Upper lobe of left lung (tissue), 6 donors: Measurements from ENCODE around the gene RIOK3. TPM values are rescaled to one million over a fixed set of nuclear protein-coding genes. Genes with fewer than 3 reads are reported as not detected.

Source experiments
- ATAC-seq, 2 donors: fragments of 200-7000 bp; cut with Tn5 transposase; one replicate each; pipeline ENCODE4 v1.9.1; 2022; ENCODE audit warnings: mild to moderate bottlenecking in 2 of 2, moderate library complexity in 2 of 2; ENCODE audit not compliant: low FRiP score in 2 of 2
- DNase-seq, 2 donors: peaks; one replicate each; pipeline ENCODE4 v3.0.0-alpha.2; 2019 to 2020
- H3K27ac ChIP-seq, 4 donors: fragments of 200-600 bp; sonication (generic); one replicate each; pipeline ENCODE4 v1.5.1; 2016 to 2019
- H3K27me3 ChIP-seq, 4 donors: fragments of 200-600 bp; sonication (generic); one replicate each; pipeline ENCODE4 v1.5.1; 2017 to 2019
- H3K36me3 ChIP-seq, 4 donors: fragments of 200-600 bp; sonication (generic); one replicate each; pipeline ENCODE4 v1.5.1; 2016 to 2019
- H3K4me1 ChIP-seq, 4 donors: fragments of 200-600 bp; sonication (generic); one replicate each; pipeline ENCODE4 v1.5.1; 2018 to 2019
- H3K4me3 ChIP-seq, 4 donors: fragments of 200-600 bp; sonication (generic); one replicate each; pipeline ENCODE4 v1.5.1; 2017 to 2019; ENCODE audit warnings: mild to moderate bottlenecking in 2 of 4, moderate library complexity in 1 of 4
- H3K9me3 ChIP-seq, 4 donors: fragments of 200-600 bp; sonication (generic); one replicate each; pipeline ENCODE4 v1.5.1; 2018 to 2019
- EP300 ChIP-seq, 4 donors: sonication (generic); formaldehyde crosslinking; IDR thresholded peaks; one replicate each; pipeline ENCODE4 v1.5.1; 2017; ENCODE audit warnings: antibody characterized with exemption in 4 of 4, control low read depth in 2 of 4
- POLR2A ChIP-seq, 4 donors: fragments of 450-650 bp; IDR thresholded peaks; one replicate each; pipeline ENCODE4 v1.5.1; 2016 to 2017; ENCODE audit warnings: antibody characterized with exemption in 4 of 4, mild to moderate bottlenecking in 2 of 4
- POLR2AphosphoS5 ChIP-seq, 2 donors: sonication (generic); formaldehyde crosslinking; IDR thresholded peaks; one replicate each; pipeline ENCODE4 v1.5.1; 2017; ENCODE audit warnings: antibody characterized with exemption in 2 of 2
- WGBS, 2 donors: methylation state at CpG; one replicate each; pipeline ENCODE4 v1.1.5; 2017 to 2018; 5-methylcytosine and 5-hydroxymethylcytosine counted together
- total RNA-seq, 6 donors: library from RNA; depleted of rRNA in 4 of 6; stranded (reverse); fragments of >200 nt in 4 of 6; gene quantifications; one replicate each; pipeline versions ENCODE4 v1.1.0 to v1.2.1, GENCODE V29; 2016 to 2021
- TF ChIP-seq, protein P1 (sequence below), 6 experiments: fragments of 450-650 bp in 4 of 6; fragments of 200-600 bp in 2 of 6; sonication (generic) in 2 of 6; IDR thresholded peaks; one replicate each; pipeline ENCODE4 v1.5.1; 2016 to 2019; ENCODE audit warnings: antibody characterized with exemption in 6 of 6
- donor health status: DM: no; HTN: no; CAD: no; lungs with moderate emphysema.
- donor health status: DM: no; HTN: yes; CAD: no; lungs with severe emphysema.

The RIOK3 gene
- 10 to 100 TPM; 54.7 to 91.1 (median 60.0) TPM for total RNA-seq

GRCh38 chr18:23452728-23453679 lies at the start of gene RIOK3:
Gene RIOK3 (plus strand): TSS chr18:23453287. CDS start chr18:23453440, 153 bp downstream.
- Histone ChIP-seq H3K27ac (peak within 1 kb of the TSS; percentile 96 to 100 (median 97)), H3K36me3 (peaks cover 0 to 8% (median 1%) of the 10 kb centered on the region in 4 donors), H3K27me3 (no peaks in the 10 kb centered on the region), H3K4me3 (peak within 1 kb of the TSS; percentile 91 to 97 (median 94)), H3K9me3 (no peaks in the 10 kb centered on the region), H3K4me1 (peaks cover 43 to 49% (median 47%) of the 10 kb centered on the region in 4 donors)
- DNase-seq = peak; percentile 98 to 99
- ATAC-seq = peak; percentile 98 to 99
- TF ChIP-seq POLR2AphosphoS5 (IDR thresholded peaks at IDR 0.05) (peak; percentile 92 to 97), POLR2A (IDR thresholded peaks at IDR 0.05) (peak; percentile 56 to 97 (median 95)), EP300 (IDR thresholded peaks at IDR 0.05) (peak in 2 of 4 donors; percentile 8 to 32)
- TF ChIP-seq, protein P1, sequence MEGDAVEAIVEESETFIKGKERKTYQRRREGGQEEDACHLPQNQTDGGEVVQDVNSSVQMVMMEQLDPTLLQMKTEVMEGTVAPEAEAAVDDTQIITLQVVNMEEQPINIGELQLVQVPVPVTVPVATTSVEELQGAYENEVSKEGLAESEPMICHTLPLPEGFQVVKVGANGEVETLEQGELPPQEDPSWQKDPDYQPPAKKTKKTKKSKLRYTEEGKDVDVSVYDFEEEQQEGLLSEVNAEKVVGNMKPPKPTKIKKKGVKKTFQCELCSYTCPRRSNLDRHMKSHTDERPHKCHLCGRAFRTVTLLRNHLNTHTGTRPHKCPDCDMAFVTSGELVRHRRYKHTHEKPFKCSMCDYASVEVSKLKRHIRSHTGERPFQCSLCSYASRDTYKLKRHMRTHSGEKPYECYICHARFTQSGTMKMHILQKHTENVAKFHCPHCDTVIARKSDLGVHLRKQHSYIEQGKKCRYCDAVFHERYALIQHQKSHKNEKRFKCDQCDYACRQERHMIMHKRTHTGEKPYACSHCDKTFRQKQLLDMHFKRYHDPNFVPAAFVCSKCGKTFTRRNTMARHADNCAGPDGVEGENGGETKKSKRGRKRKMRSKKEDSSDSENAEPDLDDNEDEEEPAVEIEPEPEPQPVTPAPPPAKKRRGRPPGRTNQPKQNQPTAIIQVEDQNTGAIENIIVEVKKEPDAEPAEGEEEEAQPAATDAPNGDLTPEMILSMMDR (IDR thresholded peaks at IDR 0.05) = peak in 2 of 6 experiments; percentile 5 to 31
- WGBS, 2 donors = 1% methylated on average over 12 to 47 of the region's 60 CpGs

- H3K9me3 ChIP-seq = no peaks in the 10 kb centered on the region
- TF ChIP-seq POLR2AphosphoS5 (IDR thresholded peaks at IDR 0.05) (no peak), POLR2A (IDR thresholded peaks at IDR 0.05) (no peak), EP300 (IDR thresholded peaks at IDR 0.05) (no peak)
- TF ChIP-seq, protein P1 (IDR thresholded peaks at IDR 0.05) = no peak
- no peak for DNase-seq
- no peak overlapping the region for H3K27ac ChIP-seq
- no peaks in the 10 kb centered on the region for H3K27me3 ChIP-seq
- peaks cover 0 to 5% (median 0%) of the 10 kb centered on the region in 4 donors for H3K4me1 ChIP-seq
- no peak for ATAC-seq
- WGBS, 2 donors = 94 to 96% methylated on average over 8 of the region's 8 CpGs
- no peaks in the 10 kb centered on the region for H3K36me3 ChIP-seq
- H3K4me3 ChIP-seq = no peak overlapping the region
Measured at GRCh38 chr18:23403310-23403709, 49.8 kb upstream of the RIOK3 start.

DNA sequence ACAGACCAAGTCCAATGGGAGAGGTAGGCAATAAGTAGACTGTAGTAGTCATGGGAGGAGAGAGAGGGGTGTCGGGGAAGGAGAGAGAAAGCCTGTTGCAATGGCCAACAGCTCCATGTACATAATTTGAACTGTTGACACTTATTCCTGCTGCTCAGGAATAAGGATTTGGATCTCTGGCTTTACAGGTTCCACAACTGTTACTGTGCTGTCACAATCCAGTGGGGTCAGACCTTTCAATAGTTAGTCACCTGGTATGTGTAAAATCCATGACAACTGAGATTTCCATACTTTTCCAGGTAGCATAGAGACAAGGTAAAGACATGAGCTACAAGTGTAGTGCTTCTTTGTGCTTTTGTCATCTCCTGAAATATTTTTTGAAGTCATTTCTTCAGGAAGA lies 47.5 kb upstream of the RIOK3 start:
- DNase-seq (no peak), ATAC-seq (no peak)
- no peak overlapping the region for H3K4me3 ChIP-seq
- H3K27ac ChIP-seq = no peak overlapping the region
- TF ChIP-seq POLR2A (IDR thresholded peaks at IDR 0.05) (no peak), EP300 (IDR thresholded peaks at IDR 0.05) (no peak), POLR2AphosphoS5 (IDR thresholded peaks at IDR 0.05) (no peak)
- TF ChIP-seq, protein P1 (IDR thresholded peaks at IDR 0.05) = no peak
- peaks cover 0 to 5% (median 0%) of the 10 kb centered on the region in 4 donors for H3K4me1 ChIP-seq
- no peaks in the 10 kb centered on the region for H3K9me3 ChIP-seq
- no peaks in the 10 kb centered on the region for H3K27me3 ChIP-seq
- WGBS, 2 donors = 100% methylated on average over 1 of the region's 1 CpG
- H3K36me3 ChIP-seq = no peaks in the 10 kb centered on the region

- no peaks in the 10 kb centered on the region for H3K9me3 ChIP-seq
- H3K4me3 ChIP-seq = no peak overlapping the region
- DNase-seq = no peak
- ATAC-seq = peak in 1 of 2 donors; percentile 56
- TF ChIP-seq, protein P1 (IDR thresholded peaks at IDR 0.05) = no peak
- TF ChIP-seq POLR2A (IDR thresholded peaks at IDR 0.05) (no peak), POLR2AphosphoS5 (IDR thresholded peaks at IDR 0.05) (no peak), EP300 (IDR thresholded peaks at IDR 0.05) (no peak)
- peaks cover 0 to 4% (median 0%) of the 10 kb centered on the region in 4 donors for H3K4me1 ChIP-seq
- WGBS, 2 donors = 46 to 68% methylated on average over 2 of the region's 2 CpGs
- H3K27me3 ChIP-seq = no peaks in the 10 kb centered on the region
- no peak overlapping the region for H3K27ac ChIP-seq
- H3K36me3 ChIP-seq = no peaks in the 10 kb centered on the region
Measured at GRCh38 chr18:23406271-23406787, 46.8 kb upstream of the RIOK3 start.
